NCI-H748 (cell line): ENCODE measurements around the gene TLNRD1.

Experiments
- DNase-seq: peaks from one replicate; lab custom pipeline; 2025; ENCODE audit not compliant: unreplicated experiment; lab: John Stamatoyannopoulos, UW

The TLNRD1 gene

GRCh38 chr15:81053621-81054020 is 52.9 kb downstream of the TLNRD1 start:
- no peak for DNase-seq

- no peak for DNase-seq
These were observed 53.5 kb downstream of the TLNRD1 start for GRCh38 chr15:81054236-81054635.
